Superior temporal gyrus (tissue), 1 donor: ENCODE data around the gene FRAT2.

Experiments used
- DNase-seq: peaks from one replicate; pipeline ENCODE4 v3.0.0-alpha.2; 2016; ENCODE audit errors: extremely low spot score

FRAT2 gene

DNA sequence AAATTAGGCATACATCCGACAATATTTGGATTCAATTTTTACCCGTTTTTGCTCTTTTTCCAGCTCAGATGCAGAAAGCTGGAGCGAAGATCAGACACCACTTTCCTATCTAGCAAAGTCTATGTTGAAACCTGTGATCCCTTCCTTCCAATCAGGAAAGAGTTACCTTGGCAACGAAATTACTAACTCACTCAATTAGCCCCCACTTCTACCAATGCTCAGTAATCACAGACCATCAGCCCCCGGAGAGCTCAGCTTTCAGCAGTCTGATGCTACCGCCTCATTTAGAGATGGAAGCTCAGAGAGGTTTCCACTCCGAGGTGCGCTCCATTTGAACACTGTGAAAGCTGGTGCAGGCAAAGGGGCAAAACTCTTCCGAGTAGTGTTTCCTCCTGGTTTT, 8.8 kb downstream of the FRAT2 start:
- DNase-seq: no peak

DNA sequence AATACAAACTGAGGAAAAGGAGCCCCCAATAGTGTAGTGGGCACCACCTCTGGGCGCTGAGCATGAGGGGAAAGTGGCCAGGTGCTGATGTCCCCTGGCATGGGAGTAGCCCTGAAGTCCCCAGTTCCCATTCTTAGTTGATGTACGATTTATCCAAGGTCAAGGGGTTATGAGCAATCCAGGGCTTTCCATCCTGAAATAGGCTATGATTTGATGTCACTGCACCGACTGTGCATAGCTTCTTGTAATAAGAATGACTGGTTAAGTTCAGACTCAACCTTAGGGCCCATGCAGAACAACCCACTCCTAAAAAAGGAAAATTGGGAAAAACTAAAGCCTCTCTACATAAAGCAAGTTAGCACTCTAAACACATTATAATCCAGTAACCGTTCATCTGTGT, 11.0 kb downstream of the FRAT2 start:
- no peak for DNase-seq

DNA sequence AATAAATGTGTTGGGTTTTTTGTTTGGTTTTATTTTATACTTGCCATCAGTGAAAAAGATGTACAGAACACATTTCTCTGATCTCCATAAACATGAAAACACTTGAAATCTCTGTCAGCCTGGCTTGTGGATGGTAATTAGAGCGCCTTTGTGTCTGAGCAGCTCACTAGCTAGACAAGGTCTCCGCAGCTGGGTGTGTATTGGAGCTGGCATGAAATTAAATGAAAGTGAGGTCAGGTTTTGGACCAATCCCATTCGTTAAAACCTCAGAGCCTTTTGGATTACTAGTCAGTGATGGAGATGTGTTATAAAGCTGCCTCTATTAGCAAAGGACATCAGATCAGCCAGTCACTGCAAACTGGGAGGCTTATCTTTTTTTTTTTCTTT, 12.7 kb downstream of the FRAT2 start:
- peak; percentile 78 for DNase-seq

DNA sequence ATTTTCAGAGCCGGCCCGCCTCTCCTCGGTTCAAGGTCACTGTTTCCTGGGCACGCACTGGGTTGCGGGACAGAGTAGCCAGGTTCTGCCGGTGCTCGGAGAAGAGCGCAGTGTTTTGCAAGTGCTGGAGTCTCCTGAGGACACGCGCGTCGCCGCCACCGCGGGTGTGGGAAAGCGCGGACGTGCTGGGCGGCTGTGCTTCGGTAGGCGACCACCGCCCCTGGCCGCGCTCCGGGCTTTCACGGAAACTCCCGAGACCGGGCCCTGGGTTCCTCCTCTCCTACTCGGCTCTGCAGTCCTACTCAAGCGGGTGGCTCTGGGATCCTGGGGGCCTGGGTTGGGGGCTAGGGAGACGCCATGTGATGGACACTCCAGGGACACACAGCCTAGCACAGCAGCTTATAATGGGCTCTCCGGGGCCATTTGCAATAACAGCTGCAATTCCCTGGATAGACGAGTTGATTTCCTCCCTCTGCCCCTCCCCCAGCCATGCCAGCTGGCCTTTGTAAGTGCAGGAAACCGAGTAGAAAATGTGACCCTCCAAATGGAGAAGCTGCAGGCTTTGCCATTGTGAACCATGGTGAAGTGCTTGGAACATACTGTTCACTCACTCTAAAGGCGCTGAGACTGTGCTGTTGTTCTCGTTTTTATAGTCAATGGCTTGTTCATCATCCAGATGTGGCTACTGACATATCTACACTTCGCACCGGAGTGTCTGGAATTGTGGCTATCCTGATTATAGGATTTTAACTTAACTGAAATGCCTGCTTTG, 13.3 kb downstream of the FRAT2 start:
- peak; percentile 80 for DNase-seq

DNA sequence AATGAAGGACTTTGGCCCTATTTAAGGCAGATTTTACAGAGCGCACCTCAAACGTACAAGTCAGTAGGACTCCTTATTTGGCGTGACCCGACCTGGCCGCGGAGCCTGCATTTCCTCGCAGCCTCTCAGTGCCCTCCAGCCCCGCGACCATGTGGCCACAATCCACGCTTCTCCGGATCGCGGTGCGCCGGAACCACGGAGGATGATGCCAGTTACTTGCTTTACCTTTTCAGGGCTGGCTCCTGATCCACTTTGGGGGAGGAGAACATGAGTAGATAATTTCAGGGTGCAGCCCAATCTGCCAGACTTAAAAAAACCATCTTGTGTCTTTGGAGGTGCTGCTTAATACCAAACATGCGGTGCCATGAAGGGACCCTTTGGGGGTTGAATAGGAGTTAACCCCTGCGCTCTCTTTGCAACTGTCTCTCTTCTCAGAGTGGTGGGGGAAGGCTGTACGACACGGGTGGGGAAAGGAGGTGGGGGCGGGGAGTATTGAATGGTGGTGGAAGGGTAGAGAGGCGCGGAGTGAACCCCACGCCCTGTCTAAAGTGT, 14.0 kb downstream of the FRAT2 start:
- DNase-seq: no peak

DNA sequence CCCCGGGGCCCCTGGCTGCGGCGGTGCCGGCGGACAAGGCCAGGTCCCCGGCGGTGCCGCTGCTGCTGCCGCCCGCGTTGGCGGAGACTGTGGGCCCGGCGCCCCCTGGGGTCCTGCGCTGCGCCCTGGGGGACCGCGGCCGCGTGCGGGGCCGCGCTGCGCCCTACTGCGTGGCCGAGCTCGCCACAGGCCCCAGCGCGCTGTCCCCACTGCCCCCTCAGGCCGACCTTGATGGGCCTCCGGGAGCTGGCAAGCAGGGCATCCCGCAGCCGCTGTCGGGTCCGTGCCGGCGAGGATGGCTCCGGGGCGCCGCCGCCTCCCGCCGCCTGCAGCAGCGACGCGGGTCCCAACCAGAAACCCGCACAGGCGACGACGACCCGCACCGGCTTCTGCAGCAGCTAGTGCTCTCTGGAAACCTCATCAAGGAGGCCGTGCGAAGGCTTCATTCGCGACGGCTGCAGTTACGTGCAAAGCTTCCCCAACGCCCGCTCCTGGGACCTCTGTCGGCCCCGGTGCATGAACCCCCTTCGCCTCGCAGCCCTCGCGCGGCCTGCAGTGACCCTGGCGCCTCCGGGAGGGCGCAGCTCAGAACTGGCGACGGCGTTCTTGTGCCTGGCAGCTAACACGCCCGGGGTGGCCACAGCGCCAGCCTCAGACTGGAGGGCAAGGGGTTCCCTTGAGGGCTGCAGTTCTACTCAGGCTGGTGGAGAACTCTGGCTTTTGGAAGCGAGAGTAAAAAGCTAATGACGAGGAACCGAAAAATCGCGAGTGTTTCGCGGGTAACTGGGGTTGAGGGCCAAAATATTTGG, 14.7 kb downstream of the FRAT2 start:
- DNase-seq: peak; percentile 53

DNA sequence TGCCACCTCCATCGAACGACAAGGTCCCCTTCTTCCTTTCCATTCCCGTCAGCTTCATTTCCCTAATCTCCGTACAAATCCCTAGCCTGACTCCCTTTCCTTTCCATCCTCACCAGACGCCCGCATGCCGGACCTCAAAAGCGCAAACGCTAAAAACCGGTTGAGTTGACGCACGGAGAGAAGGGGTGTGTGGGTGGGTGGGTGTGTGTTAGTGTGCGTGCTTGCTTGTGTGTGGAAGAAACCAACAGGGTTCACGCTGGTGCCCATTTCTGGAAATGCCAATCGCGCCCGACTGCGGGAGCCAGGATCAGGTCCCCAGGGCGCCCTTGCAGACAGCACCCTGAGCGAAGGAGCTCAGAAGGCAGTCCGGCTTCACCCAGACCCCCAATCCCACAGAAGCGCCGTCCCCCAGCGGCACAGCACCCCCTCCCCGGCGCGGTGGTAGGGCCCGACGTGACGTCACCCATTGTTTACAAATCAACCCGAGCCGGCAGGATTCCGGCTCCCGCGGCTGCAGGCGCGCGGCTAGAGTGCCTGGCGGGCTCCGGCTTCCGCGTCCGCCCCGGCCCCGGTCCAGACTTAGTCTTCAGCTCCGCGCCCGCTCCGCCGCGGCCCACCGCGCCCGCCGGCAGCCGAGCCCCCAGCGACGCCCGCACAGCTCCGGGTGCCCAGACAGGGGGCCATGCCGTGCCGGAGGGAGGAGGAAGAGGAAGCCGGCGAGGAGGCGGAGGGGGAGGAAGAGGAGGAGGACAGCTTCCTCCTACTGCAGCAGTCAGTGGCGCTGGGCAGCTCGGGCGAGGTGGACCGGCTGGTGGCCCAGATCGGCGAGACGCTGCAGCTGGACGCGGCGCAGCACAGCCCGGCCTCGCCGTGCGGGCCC, 15.5 kb downstream of the FRAT2 start, which contains the start of gene FRAT1:
TSS of gene FRAT1 (plus strand) at position 500 of the 880 bp plus-strand sequence. CDS start at position 683, 183 bp downstream.
- DNase-seq: peak; percentile 93

DNA sequence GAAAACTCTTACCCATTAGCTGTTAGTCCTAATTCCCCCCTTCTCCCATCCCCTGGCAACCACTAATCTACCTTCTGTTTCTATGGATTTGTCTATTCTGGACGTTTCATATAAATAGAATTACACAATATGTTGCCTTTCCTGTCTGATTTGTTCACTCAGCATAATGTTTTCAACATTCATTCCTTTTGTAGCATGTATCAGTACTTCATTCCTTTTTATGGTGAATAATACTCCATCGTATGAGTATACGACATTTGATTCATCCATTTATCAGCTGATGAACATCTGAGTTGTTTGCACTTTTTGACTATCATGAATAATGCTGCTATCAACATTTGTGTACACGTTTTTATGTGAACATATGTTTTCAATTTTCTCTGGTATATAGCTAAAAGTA, 19.9 kb downstream of the FRAT2 start:
- no peak for DNase-seq

DNA sequence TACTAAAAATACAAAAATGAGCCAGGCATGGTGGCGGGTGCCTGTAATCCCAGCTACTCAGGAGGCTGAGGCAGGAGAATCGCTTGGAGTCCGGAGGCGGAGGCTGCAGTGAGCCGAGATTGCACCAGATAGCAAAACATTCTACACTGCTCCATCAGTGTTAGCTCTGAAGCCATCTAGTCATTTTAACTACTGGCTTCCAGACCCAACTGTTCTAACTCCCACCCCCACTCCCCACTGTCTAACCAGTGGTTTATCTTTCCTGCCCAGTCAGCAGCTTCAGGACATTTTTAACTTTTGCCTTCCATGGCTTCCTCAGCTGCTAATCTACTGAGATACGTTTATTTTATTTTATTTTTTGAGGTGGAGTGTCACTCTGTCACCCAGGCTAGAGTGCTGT, 21.6 kb downstream of the FRAT2 start:
- DNase-seq: peak; percentile 0

DNA sequence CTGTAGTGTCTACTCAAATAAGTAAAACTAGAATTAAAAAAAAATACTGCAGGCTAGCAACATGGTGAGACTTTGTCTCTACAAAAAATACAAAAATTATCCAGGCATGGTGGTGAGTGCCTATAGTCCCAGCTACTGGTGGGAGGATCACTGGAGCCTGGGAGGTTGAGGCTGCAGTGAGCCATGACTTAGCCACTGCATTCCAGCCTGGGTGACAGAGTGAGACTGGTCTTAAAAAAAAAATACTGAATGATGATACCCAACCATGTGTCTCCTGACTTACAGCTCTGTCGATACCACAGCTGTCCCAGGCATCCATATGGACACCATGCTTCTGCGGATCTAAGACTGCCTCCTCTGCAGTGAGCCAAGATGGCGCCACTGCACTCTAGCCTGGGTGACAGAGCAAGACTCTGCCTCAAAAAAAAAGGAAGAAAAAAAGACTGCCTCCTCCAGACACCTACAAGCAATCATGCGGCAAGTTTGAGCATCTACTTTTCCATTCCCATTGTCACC, 23.4 kb downstream of the FRAT2 start:
- DNase-seq: no peak

DNA sequence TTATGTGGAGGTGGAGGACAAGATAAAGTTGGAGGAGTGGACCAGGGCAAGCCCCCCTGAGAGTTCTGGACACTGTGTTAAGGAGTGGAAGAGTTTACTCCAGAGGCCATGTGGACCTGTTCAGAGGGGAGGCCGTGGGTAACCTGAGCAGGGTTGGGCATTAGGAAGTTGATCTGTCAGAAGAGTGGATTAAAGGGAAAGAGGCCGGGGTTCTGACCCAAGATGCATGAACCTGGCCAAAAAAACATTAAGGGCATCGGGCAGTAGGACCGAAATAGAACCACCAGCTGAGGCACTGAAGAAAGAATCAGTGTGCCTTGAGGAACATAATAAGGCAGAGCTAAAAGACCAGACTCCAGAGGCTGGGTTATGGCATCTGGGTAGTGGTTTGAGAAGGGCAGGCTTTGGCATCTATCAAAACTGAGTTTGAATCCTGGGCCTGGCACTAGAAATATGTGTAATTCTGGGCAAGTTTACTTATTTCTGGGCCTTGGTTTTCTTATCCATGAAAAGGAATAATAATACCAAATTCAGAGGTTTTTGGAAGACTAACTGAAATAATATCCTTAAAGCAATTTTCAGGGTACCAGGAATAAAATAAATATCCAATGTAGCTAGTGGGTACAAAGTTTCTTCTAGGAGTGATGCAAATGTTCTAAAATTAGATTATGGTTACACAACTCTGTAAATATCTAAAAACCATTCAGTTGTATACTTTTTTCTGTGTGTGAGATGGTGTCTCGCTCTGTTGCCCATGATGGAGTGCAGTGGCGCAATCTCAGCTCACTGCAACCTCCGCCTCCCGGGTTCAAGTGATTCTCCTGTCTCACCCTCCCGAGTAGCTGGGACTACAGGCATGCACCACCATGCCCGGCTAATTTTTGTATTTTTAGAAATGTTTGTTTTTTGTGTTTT, 26.4 kb downstream of the FRAT2 start:
- peak; percentile 4 for DNase-seq

DNA sequence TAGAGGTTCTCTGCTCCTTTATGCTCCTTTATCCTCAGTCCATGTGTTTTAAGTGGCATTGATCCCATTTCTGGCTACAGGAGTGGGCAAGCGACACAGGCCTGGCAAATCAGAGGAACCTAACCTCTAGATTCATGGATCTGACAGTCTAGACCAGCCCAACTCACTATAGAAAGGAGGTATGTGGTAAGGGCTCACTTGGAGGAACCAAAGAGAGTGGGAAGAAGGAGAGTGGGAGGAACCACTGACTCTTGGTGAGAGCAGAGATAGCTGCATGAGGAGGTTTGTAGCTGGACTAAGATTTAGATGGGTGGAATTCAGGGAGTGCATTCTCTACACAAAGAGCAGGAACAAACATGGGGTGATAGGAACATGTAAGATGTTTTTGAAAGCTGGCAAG, 27.1 kb downstream of the FRAT2 start:
- no peak for DNase-seq

DNA sequence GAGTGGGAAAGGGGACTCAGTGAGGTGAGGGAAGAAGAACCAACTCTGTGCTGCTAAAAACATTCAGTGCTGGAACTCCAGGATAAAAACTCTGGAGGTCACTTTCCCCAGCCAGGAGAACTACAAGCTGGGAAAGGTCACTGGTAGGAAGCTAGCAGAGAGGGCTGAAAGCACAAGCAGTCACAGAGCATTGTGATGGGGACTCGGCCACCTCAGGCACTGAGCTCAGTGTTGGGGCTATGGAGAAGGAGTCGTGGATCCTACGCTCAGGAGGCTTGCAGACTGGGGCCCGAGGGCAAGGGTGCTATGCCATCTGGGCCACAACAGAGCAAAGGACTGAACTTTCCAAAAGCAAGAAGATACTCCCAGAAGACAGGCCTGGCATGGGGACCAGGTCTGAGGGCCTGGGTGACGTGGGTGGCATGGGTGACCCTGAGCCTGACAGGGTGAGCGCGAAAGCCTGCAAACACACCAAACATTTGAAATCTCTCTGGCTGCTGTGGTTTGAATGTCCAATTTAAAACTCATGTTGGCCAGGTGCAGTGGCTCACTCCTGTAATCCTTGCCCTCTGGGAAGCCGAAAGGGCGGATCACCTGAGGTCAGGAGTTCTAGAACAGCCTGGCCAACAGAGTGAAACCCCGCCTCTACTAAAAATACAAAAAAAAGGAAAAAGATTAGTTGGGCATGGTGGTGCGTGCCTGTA, 32.3 kb downstream of the FRAT2 start:
- no peak for DNase-seq

DNA sequence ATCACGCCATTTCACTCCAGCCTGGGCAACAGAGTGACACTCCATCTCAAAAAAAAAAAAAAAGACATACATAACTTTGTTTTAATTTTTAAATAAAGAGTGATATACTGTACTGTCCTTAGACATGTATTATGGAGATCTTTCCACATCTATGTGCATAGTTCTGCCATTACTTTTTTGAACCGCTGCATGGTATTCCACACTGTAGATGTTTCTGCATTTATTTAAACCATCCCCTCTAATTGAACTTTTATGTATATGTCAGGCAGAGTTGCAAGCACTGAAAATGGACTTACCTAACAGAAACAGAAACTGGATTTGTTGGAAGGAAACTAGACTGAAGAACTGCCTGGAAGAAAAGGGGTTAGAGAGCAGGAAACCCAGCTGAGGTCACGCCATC, 33.5 kb downstream of the FRAT2 start:
- DNase-seq: no peak

DNA sequence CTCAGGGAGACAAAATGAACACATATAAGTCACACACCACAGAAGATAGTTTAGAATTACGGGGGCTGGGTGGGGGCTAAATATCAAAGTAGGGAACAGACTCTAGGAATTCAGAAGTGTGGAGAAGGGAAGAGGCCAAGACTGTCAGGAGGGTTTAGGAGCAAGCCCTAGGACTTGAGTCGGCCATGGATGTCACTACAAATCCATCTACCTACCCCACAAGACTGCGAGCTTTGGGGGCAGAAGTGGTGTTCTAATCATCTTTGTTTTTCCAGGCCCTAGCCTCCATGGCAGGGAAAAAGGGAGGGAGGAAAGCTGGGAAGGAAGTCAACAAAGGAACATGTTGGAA, 36.3 kb downstream of the FRAT2 start:
- no peak for DNase-seq

DNA sequence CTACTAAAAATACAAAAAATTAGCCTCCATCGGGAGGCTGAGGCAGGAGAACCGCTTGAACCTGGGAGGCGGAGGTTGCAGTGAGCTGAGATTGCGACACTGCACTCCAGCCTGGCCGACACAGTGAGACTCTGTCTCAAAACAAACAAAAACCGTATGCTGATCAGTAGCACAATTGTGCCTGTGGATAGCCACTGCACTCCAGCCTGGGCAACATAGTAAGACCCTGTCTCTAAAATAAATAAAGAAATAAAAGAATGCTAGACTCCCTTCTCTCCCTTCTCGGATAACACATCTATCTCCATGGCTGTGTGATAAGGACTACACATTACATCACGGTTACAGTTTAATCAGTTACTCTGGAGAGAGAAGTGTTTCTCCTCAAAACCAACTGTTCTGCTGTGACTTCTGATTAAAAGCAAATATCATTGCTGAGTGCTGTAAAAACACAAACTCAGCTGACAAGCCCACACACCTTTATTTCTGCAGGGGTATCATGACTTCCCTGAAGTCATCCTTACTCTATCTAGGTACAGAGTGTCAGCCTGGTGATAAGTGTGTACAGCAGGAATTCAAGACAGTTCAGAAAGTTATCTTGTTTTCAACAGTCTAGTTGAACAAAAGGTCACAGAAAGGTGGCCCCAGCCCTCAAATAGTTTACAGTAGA, 36.8 kb downstream of the FRAT2 start:
- no peak for DNase-seq

DNA sequence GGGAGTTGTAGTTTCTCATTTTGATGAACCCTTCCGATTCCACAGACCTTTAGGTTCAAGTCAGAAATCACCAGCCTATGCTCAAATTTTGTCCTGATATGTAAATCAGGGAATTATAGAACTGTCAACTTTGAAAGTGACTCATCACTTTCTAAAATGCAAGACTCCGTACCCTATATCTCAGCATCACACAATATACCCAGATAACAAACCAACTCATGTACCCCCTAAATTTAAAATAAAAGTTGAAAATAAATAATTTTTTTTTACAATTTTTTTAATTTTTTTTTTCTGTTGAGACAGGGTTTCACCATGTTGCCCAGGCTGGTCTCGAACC, 41.7 kb downstream of the FRAT2 start:
- no peak for DNase-seq

DNA sequence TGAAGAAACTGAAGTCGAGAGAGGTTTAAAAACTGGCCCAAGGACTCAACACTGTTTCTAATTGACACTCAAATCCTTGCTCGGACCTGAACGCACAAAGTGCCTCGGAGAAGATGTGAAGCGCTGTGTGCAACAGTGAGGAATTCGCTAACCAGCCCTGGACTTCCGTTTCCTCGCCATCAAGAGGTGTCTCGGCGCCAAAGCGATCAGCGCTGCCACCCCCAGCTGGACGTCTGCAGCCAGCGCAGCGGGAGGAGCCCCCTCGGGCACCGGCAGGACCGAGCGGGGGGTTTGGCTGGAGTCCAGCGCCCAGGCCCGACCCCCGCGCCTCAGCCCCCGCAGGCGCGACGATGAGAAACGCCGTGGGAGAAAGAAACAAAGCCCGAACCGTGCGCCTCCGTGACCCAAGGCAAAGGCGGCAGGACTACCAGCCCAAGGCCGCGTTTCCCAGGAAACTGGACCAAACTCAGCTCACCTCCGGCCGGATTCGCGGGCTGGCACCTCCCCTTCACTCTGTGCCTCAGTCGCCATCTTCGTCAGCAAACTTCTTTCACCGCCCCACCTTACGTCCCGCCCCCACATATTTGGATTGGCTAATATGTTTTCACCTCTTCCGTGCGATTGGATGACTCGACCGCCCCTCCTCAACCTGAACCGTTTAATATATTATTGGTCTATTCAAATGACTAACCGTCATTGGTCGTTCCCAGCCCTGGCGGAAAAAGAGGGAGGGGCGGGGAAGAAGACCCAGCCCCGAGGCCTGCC, 42.2 kb downstream of the FRAT2 start, which contains the start of gene ARHGAP19:
TSS of gene ARHGAP19 (minus strand) at position 541 of the 765 bp plus-strand sequence. CDS start at position 531, 10 bp downstream.
- DNase-seq: peak; percentile 99
